NCI-H524 treated with DMSO at 0.1 percent for 48 hours (cell line): ENCODE results near the gene C2orf78.
"Not testable (repeated sequence)": the region's sequence is repeated elsewhere in the genome, so short reads cannot be mapped to it uniquely, and the experiment has no call there.

ENCODE experiments used
- DNase-seq: peaks from one replicate; lab custom pipeline; 2025; lab: John Stamatoyannopoulos, UW

Gene C2orf78

DNA sequence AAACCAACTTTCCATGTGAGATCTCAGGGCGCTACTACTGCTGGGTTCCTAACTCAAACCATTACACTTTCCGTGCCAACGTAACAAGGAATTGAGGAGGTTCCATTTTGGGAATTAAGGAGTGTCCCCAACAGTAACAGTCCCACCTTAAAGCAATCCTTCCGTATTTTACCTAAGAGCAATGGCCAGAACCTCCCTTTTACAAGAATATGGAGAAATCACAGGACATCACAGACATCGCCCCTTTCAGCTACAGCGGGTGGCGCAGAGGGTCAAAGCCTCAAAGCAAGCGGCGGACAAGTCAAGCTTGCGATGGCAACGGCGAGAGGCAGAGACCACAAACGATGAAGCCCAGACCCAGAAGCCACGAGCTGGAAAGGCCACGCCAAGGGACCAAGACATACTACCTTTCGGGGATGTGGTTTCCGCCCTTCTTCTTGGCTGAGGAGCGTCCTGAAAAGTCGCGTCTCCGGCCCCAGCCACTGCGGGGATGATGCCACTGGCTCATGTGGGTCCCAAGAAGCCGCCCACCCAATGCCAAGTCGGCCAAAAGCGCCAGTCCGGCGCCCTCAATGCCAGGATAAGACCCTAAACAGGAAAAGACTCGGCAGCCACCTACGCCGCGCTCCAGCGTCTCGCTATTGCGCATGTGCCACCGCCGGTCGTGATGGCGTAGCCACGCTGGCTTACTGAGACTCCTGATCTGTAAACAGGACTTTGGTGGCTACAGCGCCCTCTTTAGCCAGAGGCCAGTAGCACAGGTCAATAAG lies 4.3 kb upstream of the C2orf78 start, which contains the start of gene DUSP11:
Gene DUSP11 (minus strand): TSS at position 637 of the 770 bp plus-strand sequence. CDS start 129 bp downstream, at position 508.
- DNase-seq: peak; percentile 67

DNA sequence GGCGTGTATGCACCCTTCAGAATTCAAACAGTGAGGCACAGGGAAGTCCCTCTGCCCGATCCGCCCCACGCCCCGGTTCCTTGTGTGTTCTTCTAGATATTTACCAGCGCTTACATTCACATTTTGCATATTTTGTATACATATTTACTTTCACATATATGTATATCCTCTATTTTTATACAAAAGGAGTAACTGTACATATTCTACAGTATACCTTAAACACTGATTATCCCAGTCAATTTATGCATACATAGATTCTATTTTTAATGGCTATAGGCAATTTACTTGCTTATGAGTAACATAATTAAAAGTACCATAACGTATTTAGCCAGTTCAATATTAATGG lies 3.8 kb upstream of the C2orf78 start:
- no peak for DNase-seq

DNA sequence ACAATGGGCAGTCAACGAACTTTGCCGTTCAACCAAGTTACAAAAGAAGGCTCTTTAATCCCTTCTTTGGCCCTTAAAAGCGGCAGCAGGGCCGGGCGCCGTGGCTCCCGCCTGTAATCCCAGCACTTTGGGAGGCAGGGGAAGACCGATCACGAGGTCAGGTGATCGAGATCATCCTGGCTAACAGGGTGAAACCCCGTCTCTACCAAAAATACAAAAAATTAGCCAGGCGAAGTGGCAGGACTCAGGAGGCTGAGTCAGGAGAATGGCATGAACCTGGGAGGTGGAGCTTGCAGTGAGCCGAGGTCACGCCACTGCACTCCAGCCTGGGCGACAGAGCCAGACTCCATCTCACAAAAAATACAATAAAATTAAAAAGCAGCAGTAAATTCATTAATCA lies 581 bp upstream of the C2orf78 start:
- DNase-seq: not testable (repeated sequence)

DNA sequence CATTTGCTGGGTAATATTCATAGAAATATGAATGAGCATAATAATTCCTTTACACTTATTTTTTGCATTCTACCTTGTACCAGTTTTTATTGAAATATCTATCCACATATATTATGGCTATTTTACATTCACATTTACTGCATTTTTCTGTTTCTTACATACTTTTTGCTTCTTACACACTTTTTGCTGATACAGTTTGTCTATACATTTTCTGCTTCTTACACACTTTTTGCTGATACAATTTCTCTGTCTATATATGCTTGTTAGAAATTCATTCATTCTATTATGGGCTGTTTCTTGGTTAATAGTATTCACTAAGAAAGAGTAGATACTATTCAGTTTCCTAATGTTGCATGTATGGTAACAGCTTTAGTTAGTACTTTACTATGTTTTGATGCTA lies 27.9 kb downstream of the C2orf78 start:
- no peak for DNase-seq

DNA sequence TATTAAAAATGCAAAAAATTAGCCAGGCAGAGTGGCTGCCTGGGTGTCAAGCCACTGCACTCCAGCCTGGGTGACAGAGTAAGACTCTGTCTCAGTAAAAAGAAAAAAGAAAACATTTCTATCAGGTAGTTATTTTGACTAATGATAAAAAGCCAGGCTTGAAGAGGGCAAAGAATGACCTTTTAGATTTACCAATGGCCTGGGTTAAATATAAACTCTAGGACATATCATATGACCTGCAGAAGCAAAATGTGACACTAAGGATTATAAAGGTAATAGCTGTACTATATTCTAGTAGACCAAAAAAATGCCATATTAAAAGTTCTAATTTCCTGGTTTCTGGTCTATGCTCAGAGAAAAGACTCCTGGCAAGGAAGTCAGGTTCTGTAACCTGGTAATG lies 28.7 kb downstream of the C2orf78 start:
- DNase-seq: no peak

DNA sequence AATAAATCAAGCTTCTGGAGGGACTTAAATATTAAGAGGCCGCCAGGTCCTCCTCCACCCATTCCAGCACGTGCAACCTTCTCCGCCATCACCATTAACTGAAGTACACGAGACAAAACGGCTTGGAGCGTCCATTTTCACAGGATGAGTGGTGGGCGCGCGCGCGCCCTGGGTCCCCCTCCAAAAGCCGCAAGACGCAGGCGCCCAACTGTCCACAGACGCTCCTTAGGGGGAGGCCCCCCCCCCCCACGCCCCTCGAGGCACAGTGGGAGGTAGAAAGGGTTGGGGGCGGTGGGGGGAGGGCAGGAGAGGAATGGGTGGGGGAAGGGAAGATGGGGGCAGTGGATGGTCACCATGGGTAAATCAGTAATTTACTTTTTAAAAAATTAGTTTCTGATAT lies 34.3 kb downstream of the C2orf78 start:
- DNase-seq: no peak

DNA sequence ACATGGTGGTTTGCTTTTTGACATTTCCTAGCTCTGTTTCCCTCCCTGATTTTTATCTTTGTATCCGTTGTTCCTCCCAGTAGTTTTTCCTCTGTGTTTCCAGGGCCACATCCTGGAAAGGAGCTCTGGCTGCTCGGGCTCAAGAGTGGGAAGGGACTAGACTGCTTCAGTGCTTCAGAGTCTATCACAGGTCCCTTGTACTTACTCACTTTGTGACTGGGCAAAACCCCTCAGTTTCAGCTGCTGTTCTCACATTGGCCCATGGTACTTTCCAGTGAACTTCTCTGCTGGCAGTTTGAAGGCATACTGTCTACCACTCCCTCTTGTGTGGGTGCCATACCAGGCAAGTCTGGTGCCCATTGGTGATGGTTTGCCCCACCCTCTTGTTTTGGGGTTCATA lies 37.2 kb downstream of the C2orf78 start:
- no peak for DNase-seq

DNA sequence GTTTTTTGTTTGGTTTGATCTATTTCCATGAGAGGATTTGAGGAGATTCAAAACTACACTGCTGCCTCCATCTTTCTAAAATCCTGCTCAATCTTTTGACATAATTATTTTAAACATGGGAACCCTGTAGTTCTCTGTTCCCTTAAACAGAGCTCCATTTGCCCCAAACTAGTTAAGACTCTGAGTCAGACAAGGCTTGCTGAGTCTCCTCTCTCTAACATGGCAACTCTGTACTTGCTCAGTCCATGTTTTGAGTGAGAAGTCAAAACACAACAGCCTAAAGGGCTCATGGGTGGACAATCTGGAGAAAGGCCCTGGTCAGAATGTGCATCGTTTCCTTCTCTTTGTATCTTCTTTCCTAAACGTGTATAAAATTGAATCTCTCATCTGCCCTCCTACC lies 37.7 kb downstream of the C2orf78 start:
- DNase-seq: no peak

DNA sequence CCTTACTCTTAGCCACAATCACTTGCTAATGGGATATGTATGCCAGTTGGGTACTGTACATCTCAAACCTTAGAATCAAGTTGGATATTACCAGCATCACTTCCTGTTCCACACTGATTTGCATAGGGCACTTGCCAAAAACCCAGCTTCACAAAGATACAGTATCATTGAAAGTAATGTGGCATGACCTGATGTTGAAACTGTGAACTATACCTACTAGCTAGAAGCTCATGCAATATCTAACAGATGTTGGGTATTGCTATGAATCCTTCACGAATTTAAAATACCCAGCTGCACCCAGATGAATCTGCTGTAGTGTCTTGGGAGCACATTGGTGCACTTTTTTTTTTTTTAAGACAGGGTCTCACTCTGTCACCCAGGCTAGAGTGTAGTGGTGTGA lies 38.3 kb downstream of the C2orf78 start:
- no peak for DNase-seq

DNA sequence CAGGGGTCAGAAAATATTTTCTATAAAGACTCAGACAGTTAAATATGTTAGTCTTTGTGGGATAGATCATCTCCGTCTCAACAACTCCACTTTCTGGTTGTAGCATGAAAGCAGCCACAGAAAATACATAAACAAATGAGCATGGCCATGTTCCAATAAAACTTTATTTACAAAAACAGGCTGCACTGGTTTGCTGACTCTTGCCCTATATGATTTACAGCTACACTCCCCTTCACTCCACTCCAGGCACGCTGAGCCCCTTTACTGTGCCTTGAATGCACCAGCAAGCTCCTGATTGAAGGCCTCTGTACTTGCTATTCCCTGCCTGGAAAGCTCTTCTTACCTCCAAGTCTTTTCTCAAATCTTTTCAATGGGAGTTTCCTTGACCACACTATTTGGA lies 39.0 kb downstream of the C2orf78 start:
- DNase-seq: no peak

DNA sequence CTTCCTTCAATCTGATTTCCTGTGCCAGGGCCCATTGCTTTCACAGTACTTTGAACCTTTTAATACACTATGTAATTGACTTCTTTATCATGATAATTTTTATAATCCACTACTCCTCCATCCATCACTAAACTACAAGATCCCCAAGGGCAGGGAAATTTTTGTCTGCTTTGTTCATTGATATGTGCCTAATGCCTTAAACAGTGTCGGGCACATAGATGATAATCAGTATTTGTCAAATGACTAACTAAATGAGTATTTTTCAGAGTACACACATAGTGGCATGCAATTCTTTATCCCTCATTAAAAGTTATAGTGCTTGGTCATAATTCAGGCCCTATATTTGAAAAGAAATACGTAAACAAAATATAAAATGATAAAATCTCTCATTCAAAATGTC lies 39.4 kb downstream of the C2orf78 start:
- no peak for DNase-seq

DNA sequence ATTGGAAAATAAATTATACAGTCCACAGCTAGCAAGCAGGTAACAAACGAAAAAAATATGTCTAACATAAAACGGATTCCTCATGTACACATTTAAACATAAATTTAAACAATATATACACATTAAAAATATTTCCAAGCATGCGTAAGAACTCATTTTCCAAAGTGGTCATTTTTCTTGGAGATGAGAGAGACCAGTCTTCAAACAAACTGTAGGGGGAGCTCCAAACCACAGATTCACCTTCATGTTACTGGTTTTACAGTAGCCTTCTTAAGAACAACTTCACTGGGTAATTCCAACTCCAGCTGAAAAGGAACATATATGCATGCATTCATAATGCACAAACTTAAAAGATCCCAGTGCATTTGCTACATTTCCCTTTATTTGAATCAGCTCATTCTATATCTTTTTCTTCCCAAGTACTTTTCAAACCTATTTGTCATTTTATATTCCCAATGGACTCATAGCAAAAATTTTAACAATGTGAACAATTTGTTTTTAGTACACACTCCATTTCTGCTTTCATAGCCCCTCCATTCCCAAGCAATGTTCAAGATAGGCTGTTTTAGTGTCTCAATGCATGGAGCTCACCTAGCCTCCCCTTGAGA lies 40.0 kb downstream of the C2orf78 start:
- DNase-seq: peak; percentile 20

DNA sequence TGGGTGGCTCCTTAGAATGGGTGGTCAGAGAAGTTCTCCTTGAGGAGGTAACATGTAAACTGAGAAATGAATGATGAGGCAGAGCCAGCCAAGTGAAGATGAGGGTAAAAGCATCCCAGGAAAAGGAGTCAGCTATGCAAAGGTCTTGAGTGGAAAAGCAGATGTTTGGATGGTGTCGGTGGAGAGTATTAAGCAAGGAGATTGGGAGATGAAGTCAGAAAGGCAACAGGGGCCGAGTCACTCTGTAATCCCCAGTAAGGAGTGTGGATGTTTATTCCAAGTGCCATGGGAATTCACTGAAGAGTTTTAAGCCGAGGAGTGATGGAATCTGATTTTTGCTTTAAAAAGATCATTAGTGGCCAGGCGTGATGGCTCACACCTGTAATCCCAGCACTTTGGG lies 41.4 kb downstream of the C2orf78 start:
- DNase-seq: peak; percentile 38

DNA sequence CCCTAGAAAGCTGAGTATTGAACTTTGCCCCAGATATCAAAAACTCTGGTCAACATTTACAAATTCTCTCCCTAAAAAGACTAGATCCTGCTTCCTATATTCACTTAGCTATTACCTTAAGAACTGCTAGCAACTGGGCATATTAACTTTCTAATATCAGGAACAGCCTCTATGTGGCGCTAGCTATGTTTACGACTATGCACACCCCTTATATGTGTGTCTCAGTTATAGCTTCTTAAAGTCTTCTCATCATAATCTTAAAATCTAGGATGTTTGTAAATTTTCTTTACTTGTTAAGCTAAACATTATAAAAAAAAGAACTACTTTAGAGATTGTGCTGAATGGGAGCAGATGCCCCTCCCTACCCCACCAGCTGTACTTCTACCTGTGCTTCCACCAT lies 43.0 kb downstream of the C2orf78 start:
- peak; percentile 10 for DNase-seq

DNA sequence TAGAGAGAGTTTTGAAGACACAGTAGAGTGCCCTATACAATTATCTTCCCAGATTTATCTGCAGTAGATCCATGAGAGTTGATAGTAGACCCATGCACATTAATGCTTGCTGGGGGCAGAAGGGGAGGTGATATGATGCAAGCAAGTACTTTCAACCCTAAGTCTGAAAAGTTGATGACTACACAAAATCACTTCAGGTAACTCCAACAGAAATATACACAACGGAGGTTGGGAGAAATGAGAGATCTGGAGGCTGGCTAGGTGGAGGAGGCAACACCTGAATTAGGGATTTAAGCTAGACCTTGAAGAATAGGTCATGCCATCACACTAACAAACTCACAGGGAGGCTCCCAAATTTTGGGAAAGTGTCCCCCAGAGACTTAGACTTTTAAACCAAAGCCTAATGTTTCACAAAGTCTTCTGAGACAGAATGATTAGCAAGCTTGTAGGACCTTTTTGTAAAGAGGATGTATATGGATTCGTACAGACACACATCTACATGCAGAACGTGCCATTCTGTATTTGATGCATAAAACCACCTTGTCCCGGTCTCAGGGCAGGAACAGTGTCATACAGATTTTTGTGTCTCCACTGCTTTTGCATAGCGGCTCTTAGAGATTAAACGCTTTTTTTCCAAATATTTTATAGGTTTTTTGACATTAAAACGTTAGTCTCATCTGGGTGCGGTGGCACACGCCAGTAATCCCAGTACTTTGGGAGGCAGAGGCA lies 43.8 kb downstream of the C2orf78 start:
- DNase-seq: no peak

DNA sequence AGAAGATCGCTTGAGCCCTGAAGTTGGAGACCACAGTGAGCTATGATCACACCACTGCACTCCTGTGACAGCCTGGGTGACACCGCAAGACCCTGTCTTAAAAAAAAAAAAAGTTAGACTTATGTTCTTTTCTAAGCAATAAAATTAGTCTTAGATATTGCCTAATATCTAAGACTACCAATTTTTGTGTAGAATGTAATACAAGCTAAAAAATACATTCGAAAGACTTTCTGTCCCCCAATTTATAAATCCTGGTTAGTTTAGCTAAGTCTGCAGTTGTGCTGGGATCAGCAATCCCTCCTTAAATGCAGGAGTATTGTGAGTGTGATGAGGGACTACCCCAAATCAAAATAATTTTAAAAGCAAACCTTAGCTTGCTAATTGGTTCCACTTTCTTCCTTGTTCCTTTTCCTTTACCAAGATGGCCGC lies 44.4 kb downstream of the C2orf78 start:
- DNase-seq: no peak

DNA sequence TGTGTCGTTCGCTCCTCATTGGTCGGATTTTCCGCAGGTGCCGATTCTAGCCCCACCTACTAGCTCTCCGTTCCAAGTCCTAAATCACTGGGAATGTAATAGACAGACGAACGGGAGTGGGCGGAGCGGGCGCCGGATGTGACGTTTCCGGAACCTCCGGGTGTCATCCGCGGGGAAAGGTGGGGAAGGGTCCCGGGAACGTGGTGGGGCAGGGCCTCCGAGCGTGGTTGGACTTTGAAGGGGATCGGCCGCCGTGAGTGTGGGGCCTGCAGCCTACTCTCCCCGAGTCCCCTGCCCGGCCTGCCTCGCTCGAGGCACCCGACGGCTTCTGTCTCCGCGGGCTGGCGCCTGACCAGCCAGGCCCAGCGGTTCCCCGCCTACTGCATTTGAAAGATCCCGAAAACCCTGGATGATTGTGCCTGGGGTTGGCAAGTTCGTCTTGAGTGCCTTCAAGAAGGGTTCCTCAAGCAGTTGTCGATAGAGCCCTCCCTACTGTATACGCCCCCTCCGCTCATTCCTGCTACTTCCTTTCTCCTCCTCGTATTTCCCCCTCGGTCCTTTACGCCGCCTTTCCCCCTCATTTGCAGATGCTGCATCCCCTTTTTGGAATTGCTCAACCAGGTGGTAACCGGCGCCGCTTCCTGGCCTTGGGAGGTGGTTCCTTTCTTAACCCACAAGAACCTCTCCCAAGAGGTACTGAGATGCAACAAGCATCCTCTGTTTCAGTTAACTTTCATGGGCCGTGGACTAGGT lies 45.0 kb downstream of the C2orf78 start, which contains the start of gene STAMBP:
Gene STAMBP (plus strand): TSS at position 144 of the 753 bp plus-strand sequence. CDS start 1,896 bp downstream, outside the sequence.
- peak; percentile 78 for DNase-seq

DNA sequence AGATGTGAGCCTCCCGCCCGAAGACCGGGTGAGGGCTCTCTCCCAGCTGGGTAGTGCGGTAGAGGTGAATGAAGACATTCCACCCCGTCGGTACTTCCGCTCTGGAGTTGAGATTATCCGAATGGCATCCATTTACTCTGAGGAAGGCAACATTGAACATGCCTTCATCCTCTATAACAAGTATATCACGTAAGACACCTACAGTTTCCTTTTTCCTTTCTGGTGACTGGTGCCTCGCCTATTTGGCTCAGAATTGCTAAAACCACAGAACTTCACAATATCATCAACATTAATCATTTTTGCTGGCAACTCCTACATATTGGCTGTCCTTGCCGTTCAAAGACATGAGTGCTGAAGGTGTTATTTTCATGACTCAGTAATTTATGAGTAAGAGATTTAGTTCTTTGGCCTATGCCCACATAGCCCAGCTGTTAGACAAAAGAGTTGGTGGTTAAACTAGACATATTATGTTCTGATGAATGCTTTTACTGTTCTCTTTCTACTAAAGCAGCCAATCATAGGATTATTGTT lies 47.0 kb downstream of the C2orf78 start:
- no peak for DNase-seq

DNA sequence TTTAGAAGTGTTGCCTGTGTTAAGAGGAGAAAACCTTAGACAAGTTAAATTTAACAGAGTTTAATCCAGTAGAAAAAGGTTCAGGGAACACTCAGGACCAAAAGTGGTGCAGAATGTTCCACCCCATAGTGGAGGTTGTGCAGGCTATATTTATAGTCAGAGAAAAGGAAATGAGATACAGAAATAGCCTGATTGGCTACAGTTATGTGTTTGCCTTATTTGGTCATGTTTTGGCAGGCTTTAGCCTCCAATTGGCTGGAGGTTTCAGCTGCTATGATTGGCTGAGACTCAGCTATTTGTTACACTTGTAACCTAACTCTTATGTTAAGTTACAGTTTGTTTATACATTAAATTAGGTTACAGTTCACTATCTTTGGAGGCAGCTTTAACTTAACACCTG lies 48.9 kb downstream of the C2orf78 start:
- no peak for DNase-seq

DNA sequence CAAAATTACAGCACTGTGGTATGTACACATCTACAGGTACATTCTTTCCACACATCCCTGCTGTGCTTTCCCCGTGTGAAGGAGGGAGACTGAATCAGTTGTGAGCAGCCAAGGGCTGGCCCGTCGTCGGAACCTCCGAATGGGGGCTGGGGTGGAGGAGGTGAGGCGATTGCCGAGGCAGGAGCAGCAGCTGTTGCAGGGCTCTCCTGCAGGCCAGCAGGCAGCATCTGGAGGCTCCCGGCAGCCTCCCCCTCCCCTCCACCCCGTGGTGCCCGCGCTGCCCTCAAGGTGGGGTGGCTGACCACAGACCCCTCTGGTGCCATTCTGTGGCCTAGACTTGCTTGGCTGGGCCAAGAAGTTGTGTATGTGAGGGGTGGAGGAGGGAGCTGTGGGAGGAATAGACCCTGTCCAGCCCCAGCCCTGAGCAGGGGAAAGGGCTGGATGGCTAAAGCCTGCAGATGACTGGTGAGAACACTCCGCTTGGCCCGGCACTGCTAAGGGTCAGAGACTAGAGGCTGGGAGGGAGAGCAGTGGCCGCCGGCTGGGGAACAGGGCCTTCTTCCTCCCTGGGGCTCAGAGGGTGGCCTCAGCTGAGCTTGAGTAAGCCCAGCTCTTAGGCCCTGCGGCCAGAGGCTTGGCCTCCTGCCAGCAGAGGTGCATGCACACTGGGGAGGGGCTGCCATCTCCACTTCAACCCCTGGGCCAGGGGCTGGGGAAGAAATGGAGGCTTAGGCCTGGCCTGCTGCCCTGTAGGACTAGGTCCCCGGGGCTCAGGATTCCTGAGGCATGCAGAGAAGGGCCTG lies 52.4 kb downstream of the C2orf78 start:
- DNase-seq: no peak
